ENCODE results near the gene BTBD10. TPM values are rescaled to one million over a fixed set of nuclear protein-coding genes. Genes with fewer than 3 reads are reported as not detected.
A peak's percentile ranks its signal among the peaks of the same experiment; 100 is the strongest.

Gene BTBD10
- total RNA-seq, 4 donors from 2014 or later, result 26.9 to 36.6 (median 35.3) TPM

DNA sequence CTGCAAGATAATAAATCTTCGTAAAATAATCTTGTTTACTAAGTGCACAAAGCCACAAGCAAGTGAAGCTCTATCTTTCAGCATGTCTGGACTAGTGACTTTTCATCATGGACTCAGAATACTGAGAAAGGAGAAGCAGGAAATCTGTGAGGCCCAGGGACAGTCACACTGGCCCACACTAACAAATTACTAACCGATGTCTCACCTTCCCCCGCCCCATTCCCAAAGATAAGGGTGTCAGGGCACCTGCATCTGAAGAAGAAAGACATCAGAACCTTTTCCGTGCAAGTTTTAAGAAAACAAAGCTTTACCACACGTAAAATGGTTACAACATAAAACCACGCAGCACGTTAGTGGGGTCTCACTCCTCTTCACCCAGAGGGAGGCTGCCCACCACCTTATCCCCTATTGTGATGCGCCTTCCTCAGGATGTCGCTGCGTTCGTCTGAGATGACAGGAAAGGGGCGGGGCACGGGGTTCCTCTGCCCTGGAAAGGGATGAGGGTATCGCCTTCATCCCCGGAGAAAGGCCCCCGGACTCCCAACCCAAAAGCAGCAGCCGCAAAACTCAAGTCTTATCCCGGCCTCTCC is 616 bp downstream of the BTBD10 start:
- DNase-seq, result peak; percentile 53 to 66
- peaks cover 5 to 9% of the 10 kb centered on the region in 2 donors for H3K4me1 ChIP-seq
- H3K27ac ChIP-seq, result peak overlapping the region; percentile 40 to 72 (median 71)
- intact Hi-C loops (cut with DNase I), result loop anchor here (10.0 kb wide), 1 partner anchor 258 kb away; no protein-coding TSS in a partner anchor
- TF ChIP-seq POLR2A (IDR thresholded peaks at IDR 0.05), result no peak
- TF ChIP-seq, protein P1, sequence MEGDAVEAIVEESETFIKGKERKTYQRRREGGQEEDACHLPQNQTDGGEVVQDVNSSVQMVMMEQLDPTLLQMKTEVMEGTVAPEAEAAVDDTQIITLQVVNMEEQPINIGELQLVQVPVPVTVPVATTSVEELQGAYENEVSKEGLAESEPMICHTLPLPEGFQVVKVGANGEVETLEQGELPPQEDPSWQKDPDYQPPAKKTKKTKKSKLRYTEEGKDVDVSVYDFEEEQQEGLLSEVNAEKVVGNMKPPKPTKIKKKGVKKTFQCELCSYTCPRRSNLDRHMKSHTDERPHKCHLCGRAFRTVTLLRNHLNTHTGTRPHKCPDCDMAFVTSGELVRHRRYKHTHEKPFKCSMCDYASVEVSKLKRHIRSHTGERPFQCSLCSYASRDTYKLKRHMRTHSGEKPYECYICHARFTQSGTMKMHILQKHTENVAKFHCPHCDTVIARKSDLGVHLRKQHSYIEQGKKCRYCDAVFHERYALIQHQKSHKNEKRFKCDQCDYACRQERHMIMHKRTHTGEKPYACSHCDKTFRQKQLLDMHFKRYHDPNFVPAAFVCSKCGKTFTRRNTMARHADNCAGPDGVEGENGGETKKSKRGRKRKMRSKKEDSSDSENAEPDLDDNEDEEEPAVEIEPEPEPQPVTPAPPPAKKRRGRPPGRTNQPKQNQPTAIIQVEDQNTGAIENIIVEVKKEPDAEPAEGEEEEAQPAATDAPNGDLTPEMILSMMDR (IDR thresholded peaks at IDR 0.05), result no peak
- no peaks in the 10 kb centered on the region for H3K36me3 ChIP-seq
- WGBS, 2 donors, result 3 to 5% methylated on average over 16 to 18 of the region's 18 CpGs
- H3K27me3 ChIP-seq, result no peaks in the 10 kb centered on the region
- peak overlapping the region; percentile 45 to 71 (median 60) for H3K4me3 ChIP-seq (replicated peaks in 1 of 3)
- no peaks in the 10 kb centered on the region for H3K9me3 ChIP-seq

GRCh38 chr11:13461291-13461690 is 1.7 kb downstream of the BTBD10 start:
- Histone ChIP-seq H3K36me3 (no peaks in the 10 kb centered on the region), H3K27me3 (no peaks in the 10 kb centered on the region), H3K4me3 (replicated peaks in 1 of 3) (no peak overlapping the region), H3K4me1 (peaks cover 5 to 9% of the 10 kb centered on the region in 2 donors), H3K27ac (no peak overlapping the region), H3K9me3 (no peaks in the 10 kb centered on the region)
- no peak for DNase-seq
- intact Hi-C loops (cut with DNase I), result loop anchor here (10.0 kb wide), 1 partner anchor 256 kb away; no protein-coding TSS in a partner anchor
- WGBS, 2 donors, result 90 to 95% methylated on average over 3 of the region's 3 CpGs
- TF ChIP-seq POLR2A (IDR thresholded peaks at IDR 0.05), result no peak
- TF ChIP-seq, protein P1 (IDR thresholded peaks at IDR 0.05), result no peak

DNA sequence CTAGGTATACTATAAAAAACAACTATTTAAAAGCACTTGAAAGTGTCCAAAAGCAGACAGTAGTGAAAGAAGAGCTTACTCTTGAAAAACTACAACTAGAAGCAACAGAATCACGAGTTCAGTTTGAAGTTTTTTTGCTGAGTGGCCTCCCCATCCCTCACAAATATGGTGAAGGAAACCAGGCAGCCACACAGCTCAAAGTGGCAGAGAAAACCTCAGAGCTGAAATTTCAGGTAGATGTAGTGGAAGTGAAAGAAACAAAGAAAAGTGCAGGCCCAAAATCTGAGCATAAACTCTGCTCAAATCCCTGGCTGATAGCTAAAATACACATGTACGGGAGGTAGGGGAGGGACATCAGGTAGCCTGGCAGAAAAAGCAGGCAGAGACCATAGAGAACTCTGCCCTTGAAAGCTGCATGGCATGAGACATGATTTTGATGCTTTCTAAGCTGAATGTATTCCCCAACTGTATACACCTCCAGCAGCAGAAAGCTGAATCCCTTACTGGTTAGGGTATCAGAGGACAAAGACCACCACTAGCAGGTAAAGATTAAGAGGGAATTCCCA is 12.1 kb downstream of the BTBD10 start:
- Histone ChIP-seq H3K4me3 (replicated peaks in 1 of 3) (no peak overlapping the region), H3K36me3 (no peaks in the 10 kb centered on the region), H3K4me1 (peaks cover 9 to 11% of the 10 kb centered on the region in 2 donors), H3K27ac (peak overlapping the region in 2 of 3 donors; percentile 10 to 25), H3K9me3 (no peaks in the 10 kb centered on the region), H3K27me3 (no peaks in the 10 kb centered on the region)
- TF ChIP-seq, protein P1 (IDR thresholded peaks at IDR 0.05), result no peak
- TF ChIP-seq POLR2A (IDR thresholded peaks at IDR 0.05), result no peak
- intact Hi-C loops (cut with DNase I), result no loop called here
- DNase-seq, result no peak
- 57 to 79% methylated on average over 2 of the region's 2 CpGs for WGBS, 2 donors

- H3K27ac ChIP-seq, result no peak overlapping the region
- intact Hi-C loops (cut with DNase I), result no loop called here
- H3K36me3 ChIP-seq, result no peaks in the 10 kb centered on the region
- no peak for DNase-seq
- no peaks in the 10 kb centered on the region for H3K27me3 ChIP-seq
- 0 to 4% methylated on average over 1 of the region's 1 CpG for WGBS, 2 donors
- H3K4me3 ChIP-seq (replicated peaks in 1 of 3), result no peak overlapping the region
- no peaks in the 10 kb centered on the region for H3K9me3 ChIP-seq
- no peak for TF ChIP-seq POLR2A (IDR thresholded peaks at IDR 0.05)
- TF ChIP-seq, protein P1 (IDR thresholded peaks at IDR 0.05), result no peak
- H3K4me1 ChIP-seq, result peaks cover 9 to 11% of the 10 kb centered on the region in 2 donors
These were observed 13.5 kb downstream of the BTBD10 start for GRCh38 chr11:13449522-13449921.

- TF ChIP-seq, protein P1 (IDR thresholded peaks at IDR 0.05), result no peak
- TF ChIP-seq POLR2A (IDR thresholded peaks at IDR 0.05), result no peak
- intact Hi-C loops (cut with DNase I), result no loop called here
- no peak overlapping the region for H3K4me3 ChIP-seq (replicated peaks in 1 of 3)
- H3K4me1 ChIP-seq, result peaks cover 9 to 11% of the 10 kb centered on the region in 2 donors
- 67 to 72% methylated on average over 2 of the region's 2 CpGs for WGBS, 2 donors
- H3K27ac ChIP-seq, result no peak overlapping the region
- no peak for DNase-seq
- H3K9me3 ChIP-seq, result no peaks in the 10 kb centered on the region
- H3K27me3 ChIP-seq, result no peaks in the 10 kb centered on the region
- no peaks in the 10 kb centered on the region for H3K36me3 ChIP-seq
These were observed 14.1 kb downstream of the BTBD10 start for GRCh38 chr11:13448876-13449275.
